ENCODE data around the gene B4GALT5. TPM values are rescaled to one million over a fixed set of nuclear protein-coding genes. Genes with fewer than 3 reads are reported as not detected.

The B4GALT5 gene
- total RNA-seq, 1 experiment from 2014 or later, result 92.5 TPM

DNA sequence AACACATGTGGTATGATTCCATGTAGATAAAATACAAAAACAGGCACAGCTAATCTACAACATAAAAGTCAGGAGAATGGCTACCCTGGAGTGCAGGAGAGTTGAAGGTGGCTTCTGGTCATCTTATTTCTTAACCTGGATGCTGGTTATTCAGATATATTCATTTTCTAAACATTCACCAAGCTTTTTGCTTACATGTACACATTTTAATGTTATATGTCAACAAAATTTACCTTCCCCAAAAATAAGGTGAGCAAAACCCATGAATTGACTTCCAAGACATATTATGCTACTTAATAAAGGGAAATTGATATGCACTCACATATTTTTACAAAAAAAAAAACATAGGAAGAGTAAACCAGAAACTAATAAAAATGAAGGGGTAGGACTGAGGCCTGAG, 50.6 kb downstream of the B4GALT5 start:
- Histone ChIP-seq H3K9me3 (ENCODE audit: control insufficient read depth in 1 of 2, insufficient read depth in 1 of 2, low read depth in 1 of 2, low read length in 2 of 2) (no peaks in the 10 kb centered on the region), H2AFZ (ENCODE audit: low read depth, low read length, poor library complexity, severe bottlenecking) (no peak overlapping the region), H3K4me2 (ENCODE audit: low read length) (no peak overlapping the region), H3K9me2 (ENCODE audit: insufficient read depth) (no peaks in the 10 kb centered on the region), H4K20me1 (ENCODE audit: insufficient read depth) (peaks cover 33% of the 10 kb centered on the region; the same call in 1 of the 2 replicates), H3K27ac (ENCODE audit: low read depth, low read length) (no peak overlapping the region), H3K27me3 (ENCODE audit: insufficient read depth, low read length) (no peaks in the 10 kb centered on the region), H3K4me3 (replicated peaks in 1 of 2; ENCODE audit: low read depth in 1 of 2, low read length in 2 of 2) (no peak overlapping the region), H3K36me3 (ENCODE audit: control insufficient read depth in 1 of 2, insufficient read depth in 2 of 2, low read length in 2 of 2) (no peaks in the 10 kb centered on the region), H3K4me1 (ENCODE audit: control insufficient read depth in 1 of 2, insufficient read depth in 2 of 2, low read length in 2 of 2) (peaks cover 6 to 8% of the 10 kb centered on the region in 2 experiments; a peak in 1 of 4 replicates), H3K9ac (ENCODE audit: low read length) (no peak overlapping the region), H3K79me2 (ENCODE audit: insufficient read depth, low read length) (peaks cover 96% of the 10 kb centered on the region)
- ChIA-PET CTCF (interaction anchor here (1.3 to 1.5 kb wide), 2 partner anchors 12 to 55 kb away, joined by 3 to 5 read pairs; no protein-coding TSS in a partner anchor), RAD21 (ENCODE audit: low non-redundant PET in 1 of 2, low total read pairs in 2 of 2, uncharacterized antibody in 2 of 2, unreplicated experiment in 2 of 2) (interaction anchor here in 1 of 2 experiments (0.5 kb wide), 1 partner anchor 107 kb away, joined by 3 read pairs; no protein-coding TSS in a partner anchor), POLR2A (interaction anchor here (1.4 kb wide), 1 partner anchor 51 kb away, joined by 3 read pairs; the partner anchor contains the start of gene B4GALT5)
- no TSS peak for BruUV-seq (replicated peaks)
- no peak for DNase-seq (ENCODE audit: low read depth, low spot score)
- no peak for ATAC-seq
- TF ChIP-seq YY1 (IDR thresholded peaks at IDR 0.05; ENCODE audit: extremely low read depth, insufficient replicate concordance, low read depth, low read length), result no peak
- no peak for TF ChIP-seq SP1 (IDR thresholded peaks at IDR 0.05; ENCODE audit: low read depth)
- TF ChIP-seq TCF7L2 (IDR thresholded peaks at IDR 0.05; ENCODE audit: borderline replicate concordance, extremely low read depth, insufficient read depth, insufficient read length), result no peak
- TF ChIP-seq FOSL1 (IDR thresholded peaks at IDR 0.05; ENCODE audit: low read depth), result no peak
- no peak for TF ChIP-seq EZH2 (IDR thresholded peaks at IDR 0.05)
- no peak for TF ChIP-seq JUND (IDR thresholded peaks at IDR 0.05)
- TF ChIP-seq RAD21 (IDR thresholded peaks at IDR 0.05; ENCODE audit: low read depth), result no peak
- intact Hi-C loops (cut with micrococcal nuclease), result no loop called here

GRCh38 chr20:49661560-49662329, 51.9 kb downstream of the B4GALT5 start:
- peaks cover 33% of the 10 kb centered on the region; the same call in 1 of the 2 replicates for H4K20me1 ChIP-seq (ENCODE audit: insufficient read depth)

More at GRCh38 chr20:49661560-49662329, 51.9 kb downstream of the B4GALT5 start:
- Histone ChIP-seq H2AFZ (ENCODE audit: low read depth, low read length, poor library complexity, severe bottlenecking) (no peak overlapping the region), H3K4me2 (ENCODE audit: low read length) (no peak overlapping the region), H3K4me1 (ENCODE audit: control insufficient read depth in 1 of 2, insufficient read depth in 2 of 2, low read length in 2 of 2) (peaks cover 6 to 8% of the 10 kb centered on the region in 2 experiments; a peak in 1 of 4 replicates), H3K27me3 (ENCODE audit: insufficient read depth, low read length) (no peaks in the 10 kb centered on the region), H3K79me2 (ENCODE audit: insufficient read depth, low read length) (peaks cover 99% of the 10 kb centered on the region), H3K4me3 (replicated peaks in 1 of 2; ENCODE audit: low read depth in 1 of 2, low read length in 2 of 2) (no peak overlapping the region), H3K9me3 (ENCODE audit: control insufficient read depth in 1 of 2, insufficient read depth in 1 of 2, low read depth in 1 of 2, low read length in 2 of 2) (no peaks in the 10 kb centered on the region), H3K36me3 (ENCODE audit: control insufficient read depth in 1 of 2, insufficient read depth in 2 of 2, low read length in 2 of 2) (peaks cover 0 to 2% of the 10 kb centered on the region in 2 experiments; a peak in 1 of 4 replicates), H3K27ac (ENCODE audit: low read depth, low read length) (no peak overlapping the region), H3K9me2 (ENCODE audit: insufficient read depth) (no peaks in the 10 kb centered on the region), H3K9ac (ENCODE audit: low read length) (no peak overlapping the region)
- ATAC-seq (no peak), DNase-seq (ENCODE audit: low read depth, low spot score) (no peak)
- RAD21 ChIA-PET (ENCODE audit: low non-redundant PET in 1 of 2, low total read pairs in 2 of 2, uncharacterized antibody in 2 of 2, unreplicated experiment in 2 of 2), result no interaction called here
- intact Hi-C loops (cut with micrococcal nuclease), result no loop called here
- POLR2A ChIA-PET, result no interaction called here
- no TSS peak for BruUV-seq (replicated peaks)
- TF ChIP-seq ELF1 (IDR thresholded peaks at IDR 0.05; ENCODE audit: borderline replicate concordance, low read depth), result no peak
- CTCF ChIA-PET, result interaction anchor here (1.3 to 1.5 kb wide), 2 partner anchors 13 to 53 kb away, joined by 3 to 5 read pairs; no protein-coding TSS in a partner anchor
